GM19023 (cell line): ENCODE measurements around the gene CAB39.

Source experiments
- ATAC-seq: cut with Tn5 transposase; IDR thresholded peaks from one replicate; pipeline ENCODE4 v1.9.1; 2021; ENCODE audit warnings: mild to moderate bottlenecking, moderate library complexity; ENCODE audit not compliant: unreplicated experiment

CAB39 gene

DNA sequence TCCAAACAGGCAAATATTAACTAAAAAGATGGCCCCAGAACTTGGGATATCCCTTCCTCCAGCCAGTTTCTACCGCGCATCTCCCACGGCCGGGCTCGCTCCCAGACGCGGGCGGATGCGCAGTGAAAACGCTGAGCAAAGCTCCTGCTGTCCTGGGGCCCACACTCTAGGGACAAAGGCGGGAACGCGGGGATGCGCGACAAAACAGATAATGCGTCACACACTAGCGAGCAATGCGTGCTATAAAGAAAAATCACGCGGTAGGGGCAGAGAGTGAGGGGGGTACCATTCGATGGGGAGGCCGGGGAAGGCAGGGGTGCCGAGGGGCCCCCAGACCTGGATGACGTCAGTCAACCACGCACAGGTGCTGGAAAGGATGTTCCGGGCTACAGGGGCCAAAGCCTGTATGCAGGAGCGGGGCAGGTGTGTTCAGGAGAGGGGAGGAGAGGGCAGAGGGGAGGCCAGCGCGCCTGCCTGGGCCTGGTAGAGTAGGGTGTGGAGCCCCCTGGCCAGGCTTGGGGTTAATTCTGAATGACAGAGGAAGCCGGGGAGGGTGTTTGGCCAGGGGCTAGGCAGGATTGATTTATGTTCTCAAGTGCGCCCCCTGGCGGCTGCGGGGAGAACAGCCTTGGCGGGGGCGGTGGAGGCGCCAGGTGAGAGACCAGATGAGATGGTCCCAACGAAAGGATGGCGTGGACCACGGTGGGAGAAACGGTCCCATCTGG is 137.2 kb downstream of the CAB39 start:
- peak; percentile 43 for ATAC-seq

- ATAC-seq: no peak
These were observed 137.7 kb downstream of the CAB39 start for GRCh38 chr2:230850358-230850658.

DNA sequence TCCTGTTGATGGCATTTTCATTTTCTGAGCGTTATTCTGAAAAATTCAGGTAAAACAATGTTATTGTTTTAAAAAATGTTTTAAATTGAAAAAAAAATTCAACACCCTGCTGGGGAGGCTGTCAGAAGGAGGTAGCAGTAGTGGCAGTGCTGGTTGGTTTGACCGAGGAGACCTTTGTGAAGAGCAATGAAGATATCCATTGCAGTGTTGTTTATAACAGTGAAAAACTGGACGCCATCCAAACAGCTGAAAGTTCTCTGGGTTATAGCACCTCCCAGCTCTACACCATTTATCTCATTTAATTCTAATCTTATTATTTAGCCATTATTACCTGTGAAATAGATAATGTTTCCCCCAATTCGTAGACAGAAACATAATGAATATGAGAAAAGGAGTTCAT is 139.5 kb downstream of the CAB39 start:
- ATAC-seq: no peak

- no peak for ATAC-seq
These were observed 149.1 kb downstream of the CAB39 start for GRCh38 chr2:230861552-230862255.

DNA sequence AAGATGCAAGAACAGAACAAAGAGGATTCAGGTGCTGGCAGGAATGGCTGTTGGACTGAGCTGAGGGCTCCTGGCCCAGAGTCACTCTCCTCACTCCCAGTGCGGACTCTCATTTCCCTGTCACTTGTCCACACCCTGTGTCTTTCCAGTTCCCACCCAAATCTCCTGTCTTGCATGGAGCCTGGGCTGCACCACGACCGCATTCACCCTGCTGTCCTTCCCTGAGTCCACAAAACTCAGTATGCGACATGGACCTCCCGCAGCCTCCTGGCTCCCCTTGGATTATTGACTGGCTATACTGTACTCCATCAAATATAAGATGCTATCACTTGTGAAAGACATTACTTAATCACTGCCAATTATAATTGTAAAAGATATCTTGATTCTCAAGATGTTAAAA is 149.7 kb downstream of the CAB39 start:
- no peak for ATAC-seq

GRCh38 chr2:230863031-230863430 is 150.4 kb downstream of the CAB39 start:
- no peak for ATAC-seq

DNA sequence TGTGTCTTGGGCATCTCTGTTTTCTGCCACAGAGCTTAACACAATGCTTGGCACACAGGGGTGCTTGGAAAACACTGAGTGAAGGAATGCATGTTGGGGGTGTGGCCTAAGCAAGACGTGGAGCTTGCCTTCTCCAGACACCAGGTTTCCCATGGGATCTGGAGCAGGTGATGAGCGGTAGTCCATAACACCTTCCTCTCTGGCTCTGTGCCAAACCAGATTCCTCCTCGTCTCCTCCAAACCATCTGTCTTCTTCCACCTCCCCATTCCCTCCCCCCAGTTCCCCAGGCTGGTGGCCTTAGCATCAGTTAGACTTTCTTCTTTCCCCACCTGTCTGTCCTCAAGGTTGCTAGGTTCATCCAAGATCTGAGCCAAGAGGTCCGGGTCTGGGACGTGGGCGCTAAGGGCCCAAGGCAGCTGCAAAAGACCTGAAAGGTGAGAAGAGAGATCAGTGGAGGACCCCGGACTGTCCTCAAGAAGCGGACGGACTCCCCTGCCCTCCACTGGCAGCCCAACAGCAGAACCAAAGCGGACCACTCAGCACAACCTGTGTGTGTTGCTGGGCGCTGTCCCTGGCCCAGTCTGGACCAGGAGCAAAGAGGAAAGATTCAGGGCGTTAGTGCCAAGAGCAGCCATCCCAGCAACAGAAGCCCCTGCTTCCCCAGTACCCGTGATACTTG is 150.9 kb downstream of the CAB39 start:
- ATAC-seq: no peak

GRCh38 chr2:230864122-230864604 is 151.5 kb downstream of the CAB39 start:
- ATAC-seq: no peak

GRCh38 chr2:230864605-230865306 is 152.1 kb downstream of the CAB39 start, which contains the start of gene ITM2C:
TSS of gene ITM2C (plus strand) at chr2:230864942. CDS start at chr2:230865026, 84 bp downstream.
- peak; percentile 76 for ATAC-seq

DNA sequence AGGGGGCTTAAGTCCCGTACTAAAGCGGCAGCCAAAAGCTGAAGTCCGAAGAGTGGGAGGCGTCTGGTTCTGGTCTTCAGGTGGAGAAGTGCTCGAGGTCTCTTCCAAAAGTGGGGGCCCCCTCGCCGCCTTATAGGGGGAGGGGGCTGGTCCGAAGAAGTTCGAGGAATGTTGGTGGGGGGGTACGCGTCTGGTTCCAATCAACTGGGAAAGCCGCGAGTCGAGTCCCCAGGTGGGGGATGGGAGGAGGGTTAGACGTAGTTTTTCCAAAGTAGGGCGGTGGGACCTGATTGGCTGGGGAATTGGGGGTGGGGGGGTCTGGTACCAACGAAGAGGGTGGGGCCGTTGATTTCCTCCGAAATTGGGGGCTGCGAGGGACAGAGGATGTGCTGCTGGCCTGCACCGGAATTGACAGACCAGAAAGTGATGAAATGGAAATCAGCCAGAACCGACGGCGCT is 152.7 kb downstream of the CAB39 start:
- ATAC-seq: no peak

DNA sequence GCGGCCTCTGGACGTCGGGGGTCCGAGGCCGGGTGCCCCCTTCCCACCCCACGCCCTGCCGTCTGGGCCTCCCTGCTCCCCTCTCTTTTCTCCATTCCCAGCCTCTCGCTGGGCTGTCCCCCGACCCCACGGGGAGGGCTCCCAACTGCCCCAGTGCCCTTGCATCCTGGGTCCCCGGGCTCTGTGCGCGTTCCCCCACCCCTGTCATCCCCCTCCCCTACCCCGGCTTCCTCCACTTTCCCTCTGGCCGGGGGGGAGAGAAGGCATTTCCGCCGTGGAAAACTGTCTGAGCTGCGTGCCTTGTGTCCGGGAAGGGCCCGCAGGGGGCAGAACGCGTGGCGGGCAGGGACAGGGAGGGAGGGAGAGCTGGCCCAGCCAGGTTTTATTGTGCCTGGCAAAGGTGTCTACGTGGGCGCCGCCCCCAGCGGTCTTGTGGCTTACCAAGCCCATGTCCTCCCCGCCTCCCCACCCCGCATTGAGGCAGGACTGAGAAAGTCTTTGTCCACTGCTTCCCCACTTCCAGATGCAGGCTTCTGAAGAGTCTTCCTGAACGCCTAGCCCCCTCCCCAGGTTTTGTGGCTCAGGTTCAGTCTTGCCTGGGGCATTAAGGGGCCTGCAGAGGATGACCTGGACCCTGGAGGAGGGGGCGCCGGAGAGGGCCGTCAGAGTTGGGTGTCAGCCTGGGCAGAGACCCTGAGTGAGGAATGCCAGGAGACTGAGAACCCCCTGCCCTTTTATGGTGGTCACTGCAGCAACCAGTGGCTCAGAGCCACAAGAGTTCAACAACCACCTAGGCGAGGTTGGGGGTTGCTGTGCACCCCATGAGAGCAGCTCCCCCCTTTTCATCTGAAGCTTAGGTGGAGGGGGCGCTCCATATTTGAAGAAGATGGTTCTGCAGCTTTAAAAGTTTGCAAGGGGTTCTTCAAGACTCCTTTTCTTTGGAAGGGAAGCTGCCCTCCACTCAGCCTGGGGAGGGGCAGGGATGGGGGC is 153.4 kb downstream of the CAB39 start:
- ATAC-seq: no peak

DNA sequence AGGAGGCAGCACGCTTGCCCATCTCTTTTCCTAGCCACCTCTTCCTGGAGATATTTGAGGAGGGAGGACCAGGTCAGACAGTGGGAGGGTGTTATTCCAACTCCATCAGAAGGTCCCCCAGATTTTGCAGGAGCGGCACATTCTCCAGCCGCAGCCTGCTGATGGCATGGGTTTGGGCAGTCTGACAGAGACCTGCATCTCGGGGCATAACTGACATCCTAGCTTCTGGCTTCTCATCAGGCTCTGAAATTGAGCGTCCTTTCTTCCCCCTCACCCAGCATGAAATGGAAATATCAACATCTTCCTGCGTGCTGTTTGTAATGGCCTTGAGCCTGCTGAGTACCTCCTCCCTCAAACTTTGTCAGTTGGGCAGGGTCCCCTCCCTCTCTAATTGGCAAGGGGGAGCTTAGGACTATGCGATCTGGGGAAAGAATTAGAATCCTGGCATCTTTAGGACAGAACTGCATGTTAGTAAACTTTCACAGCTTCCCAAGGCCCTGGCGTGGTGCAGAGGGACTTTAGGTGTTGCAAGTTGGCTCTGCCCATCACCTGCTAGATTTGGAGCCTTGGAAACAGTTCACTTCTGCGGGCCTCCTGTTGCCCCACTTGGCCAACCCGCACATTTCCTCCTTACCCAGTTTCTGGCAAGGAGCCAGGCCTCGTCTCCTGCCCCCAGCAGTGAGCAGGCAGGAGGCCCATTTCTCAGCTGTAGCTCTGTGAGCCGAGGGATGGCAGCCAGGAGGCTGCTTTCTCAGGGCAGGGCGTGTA is 154.3 kb downstream of the CAB39 start:
- ATAC-seq: no peak

DNA sequence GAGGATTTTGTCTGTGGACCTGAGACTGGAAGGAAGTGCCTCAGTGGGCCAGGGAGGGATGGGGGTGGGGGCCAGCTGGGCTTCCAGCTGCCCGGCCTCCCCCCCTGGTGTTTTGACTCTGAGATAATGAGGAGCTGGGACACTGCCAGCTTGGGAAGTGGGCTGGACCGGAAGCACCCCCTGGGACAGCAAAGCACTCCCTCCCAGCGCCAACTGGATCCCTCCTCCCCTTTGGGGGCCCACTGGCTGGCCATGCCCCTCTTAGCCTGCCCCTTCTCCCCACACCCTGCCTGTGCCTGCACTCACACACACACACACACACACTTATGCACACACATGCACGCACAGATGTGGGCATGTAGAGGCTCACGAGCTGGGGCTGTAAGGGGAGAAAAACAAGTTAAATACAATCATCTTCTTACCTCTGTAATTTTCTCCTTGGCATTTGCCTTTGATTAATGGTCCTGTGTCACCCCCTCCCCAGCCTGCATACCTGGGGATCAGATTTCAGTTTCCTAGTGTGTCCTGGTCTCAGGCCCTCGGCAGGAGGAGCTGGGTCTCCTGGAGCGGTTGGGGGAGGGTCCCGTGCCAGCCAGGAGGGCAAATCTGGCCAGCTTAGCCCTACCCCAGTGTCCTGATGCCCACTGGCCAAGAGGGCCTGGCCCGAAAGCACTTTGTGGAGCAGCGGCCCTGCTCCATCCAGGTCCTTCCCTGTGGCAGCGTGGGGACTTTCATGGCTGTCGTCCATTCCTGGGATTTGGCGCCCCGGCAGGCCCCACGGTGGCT is 155.7 kb downstream of the CAB39 start:
- no peak for ATAC-seq

DNA sequence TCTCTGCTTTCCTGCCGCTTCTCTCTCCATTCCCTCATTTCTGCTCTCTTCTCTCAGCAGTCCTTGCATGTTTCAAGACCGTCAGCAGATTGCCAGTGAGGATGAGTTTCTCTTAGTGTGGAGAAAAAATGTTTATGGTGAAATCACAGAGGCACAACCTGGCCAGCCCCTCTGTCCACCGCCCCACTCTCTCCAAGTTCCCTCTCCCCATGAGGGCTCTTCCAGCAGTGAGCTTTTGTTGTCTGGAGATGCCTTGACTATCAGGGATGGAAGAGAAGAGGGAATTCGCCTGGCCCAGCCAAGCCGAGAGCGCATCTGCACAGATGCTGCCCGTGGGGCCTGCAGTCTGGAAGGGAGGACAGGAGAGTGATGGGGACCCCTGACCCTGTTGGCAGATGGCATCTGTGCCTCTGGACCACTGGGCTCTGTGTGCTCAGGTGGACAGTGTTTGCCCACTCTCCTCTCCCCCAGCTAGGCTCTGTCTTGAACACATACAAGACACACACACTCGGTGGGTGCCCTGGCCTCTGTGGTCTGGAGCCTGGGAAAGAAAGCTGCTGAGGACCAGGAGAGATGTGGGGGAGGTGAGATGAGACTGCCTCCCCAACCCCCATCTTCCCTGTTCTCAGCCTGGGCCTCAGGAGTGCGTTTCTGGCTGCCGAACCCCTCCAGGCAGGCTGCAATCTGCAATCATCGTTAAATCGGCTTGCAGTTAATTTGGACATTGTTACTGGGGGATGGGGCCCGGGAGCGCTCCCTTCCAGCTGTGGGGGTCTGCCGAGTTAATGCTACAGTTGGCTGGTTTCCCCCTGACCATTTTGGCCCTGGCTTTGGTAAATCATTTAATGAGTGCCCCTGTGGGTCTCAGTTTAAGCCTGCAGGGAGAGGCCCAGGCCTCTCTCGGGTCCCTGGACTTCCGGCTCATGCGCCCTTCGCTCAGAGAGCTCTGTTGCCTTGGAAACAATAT is 156.6 kb downstream of the CAB39 start:
- ATAC-seq: no peak

GRCh38 chr2:230869914-230870543 is 157.4 kb downstream of the CAB39 start:
- no peak for ATAC-seq
